ENCODE measurements around the gene WFIKKN1. TPM values are rescaled to one million over a fixed set of nuclear protein-coding genes. Genes with fewer than 3 reads are reported as not detected.

Gene WFIKKN1
- total and polyA plus RNA-seq, 2 of the 13 experiments (the other 11 are each of a cell fraction or from before 2014, with no cell fraction given) = 1.7 to 4.9 TPM

GRCh38 chr16:588889-589657 lies 41.7 kb upstream of the WFIKKN1 start (continued):
- TF ChIP-seq ZNF264 (CRISPR knock-in tag; IDR thresholded peaks at IDR 0.05) (no peak), ZNF775 (CRISPR knock-in tag; IDR thresholded peaks at IDR 0.05; ENCODE audit: borderline replicate concordance) (no peak), ZNF431 (CRISPR knock-in tag; IDR thresholded peaks at IDR 0.05; ENCODE audit: borderline replicate concordance, low read depth) (no peak), POLR2G (IDR thresholded peaks at IDR 0.05; ENCODE audit: low read depth, low read length) (peak; percentile 85), CERS6 (CRISPR knock-in tag; IDR thresholded peaks at IDR 0.05) (no peak), ADNP (CRISPR knock-in tag; IDR thresholded peaks at IDR 0.05) (no peak), MXI1 (IDR thresholded peaks at IDR 0.05; ENCODE audit: borderline replicate concordance, low read depth, low read length) (peak; percentile 75; the same call in 1 of the 3 replicates), SKI (IDR thresholded peaks at IDR 0.05; ENCODE audit: partially characterized antibody) (peak; percentile 41), TSC22D2 (CRISPR knock-in tag; IDR thresholded peaks at IDR 0.05; ENCODE audit: borderline replicate concordance) (no peak), NCOA1 (CRISPR knock-in tag; IDR thresholded peaks at IDR 0.05) (no peak), RBFOX2 (IDR thresholded peaks at IDR 0.05; ENCODE audit: low read depth, low read length) (peak; percentile 96), SALL1 (CRISPR knock-in tag; IDR thresholded peaks at IDR 0.05) (peak; percentile 11; the same call in 1 of the 2 replicates), ZNF703 (CRISPR knock-in tag; IDR thresholded peaks at IDR 0.05; ENCODE audit: borderline replicate concordance) (no peak), RERE (CRISPR knock-in tag; IDR thresholded peaks at IDR 0.05; ENCODE audit: low read depth) (no peak), SRF (IDR thresholded peaks at IDR 0.05; ENCODE audit: low read depth, low read length) (no peak), ZFP90 (CRISPR knock-in tag; IDR thresholded peaks at IDR 0.05; ENCODE audit: borderline replicate concordance) (peak; percentile 65; the same call in 1 of the 2 replicates), ELF1 (CRISPR knock-in tag; IDR thresholded peaks at IDR 0.05) (peak; percentile 71), PAF1 (CRISPR knock-in tag; IDR thresholded peaks at IDR 0.05) (no peak), TAF1 (CRISPR knock-in tag; IDR thresholded peaks at IDR 0.05) (peak; percentile 81), DZIP1 (CRISPR knock-in tag; IDR thresholded peaks at IDR 0.05) (no peak), ZNF296 (CRISPR knock-in tag; conservative IDR thresholded peaks at IDR 0.05) (no peak), KDM2A (CRISPR knock-in tag; IDR thresholded peaks at IDR 0.05; ENCODE audit: borderline replicate concordance, low read depth) (no peak; the same call in 1 of the 2 replicates)
